ENCODE data around the gene UQCRH.

Gene UQCRH

DNA sequence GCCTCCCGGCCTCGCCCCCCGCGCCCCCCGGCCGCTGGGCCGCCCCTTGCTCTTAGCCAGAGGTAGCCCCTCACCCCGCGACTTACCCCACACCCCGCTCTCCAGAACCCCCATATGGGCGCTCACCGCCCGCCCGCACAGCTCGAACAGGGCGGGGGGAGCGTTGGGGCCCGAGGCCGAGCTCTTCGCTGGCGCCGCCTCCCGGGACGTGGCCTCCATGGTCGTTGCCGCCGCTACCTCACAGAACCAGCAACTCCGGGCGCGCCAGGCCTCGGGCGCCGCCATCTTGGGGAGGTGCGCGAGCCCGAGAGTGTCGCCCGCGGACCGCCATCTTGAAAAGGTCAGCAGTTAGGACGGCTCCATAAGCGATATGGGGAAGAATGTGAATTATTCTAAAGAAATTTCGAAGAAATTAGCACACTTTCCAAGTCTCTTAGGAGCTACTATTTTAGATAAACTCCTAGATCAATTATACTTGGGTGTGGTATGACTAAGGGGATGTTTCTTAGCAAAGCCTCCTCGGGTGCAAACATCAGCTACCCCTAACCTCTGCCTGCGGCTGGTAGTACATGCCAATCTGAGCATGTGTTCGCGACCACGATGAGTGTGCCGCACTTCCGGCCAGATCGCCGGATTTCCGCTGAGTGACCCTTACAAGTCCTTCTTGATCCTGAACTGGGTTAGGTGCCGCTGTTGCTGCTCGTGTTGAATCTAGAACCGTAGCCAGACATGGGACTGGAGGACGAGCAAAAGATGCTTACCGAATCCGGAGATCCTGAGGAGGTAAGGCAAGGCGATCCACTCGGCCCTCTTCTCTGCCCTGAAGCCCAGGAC, at the start of gene UQCRH, which contains the start of gene LRRC41:
Gene UQCRH, plus strand, starts transcription at position 661 of the 834 bp plus-strand sequence. Its CDS starts 69 bp downstream, at position 730.
Gene LRRC41, minus strand, starts transcription at position 579 of the 834 bp plus-strand sequence. Its CDS starts 294 bp downstream, at position 285.
- DNase-seq, result peak; percentile 85

GRCh38 chr1:46254668-46255067, 48.8 kb upstream of the UQCRH start:
- no peak for DNase-seq

GRCh38 chr1:46256523-46256922, 47.0 kb upstream of the UQCRH start:
- DNase-seq, result no peak

GRCh38 chr1:46262508-46262907, 41.0 kb upstream of the UQCRH start:
- DNase-seq, result no peak

- no peak for DNase-seq
Observed at GRCh38 chr1:46263146-46263545, 40.4 kb upstream of the UQCRH start.

DNA sequence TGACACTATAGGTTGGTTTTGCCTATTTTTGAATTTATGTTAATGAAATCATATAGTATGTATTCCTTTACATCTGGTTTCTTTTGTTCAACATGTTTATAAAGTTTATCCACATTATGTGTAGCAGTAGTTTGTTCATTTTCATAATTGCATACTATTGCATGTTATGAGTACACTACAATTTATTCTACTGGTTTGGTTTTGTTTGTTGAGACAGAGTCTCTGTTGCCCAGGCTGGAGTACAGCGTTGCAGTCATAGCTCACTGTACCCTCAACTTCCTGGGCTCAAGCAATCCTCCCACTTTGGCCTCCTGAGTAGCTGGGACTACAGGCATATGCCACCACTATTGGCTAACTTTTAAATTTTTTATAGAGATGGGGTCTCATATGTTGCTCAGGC, 34.9 kb upstream of the UQCRH start:
- DNase-seq, result no peak

DNA sequence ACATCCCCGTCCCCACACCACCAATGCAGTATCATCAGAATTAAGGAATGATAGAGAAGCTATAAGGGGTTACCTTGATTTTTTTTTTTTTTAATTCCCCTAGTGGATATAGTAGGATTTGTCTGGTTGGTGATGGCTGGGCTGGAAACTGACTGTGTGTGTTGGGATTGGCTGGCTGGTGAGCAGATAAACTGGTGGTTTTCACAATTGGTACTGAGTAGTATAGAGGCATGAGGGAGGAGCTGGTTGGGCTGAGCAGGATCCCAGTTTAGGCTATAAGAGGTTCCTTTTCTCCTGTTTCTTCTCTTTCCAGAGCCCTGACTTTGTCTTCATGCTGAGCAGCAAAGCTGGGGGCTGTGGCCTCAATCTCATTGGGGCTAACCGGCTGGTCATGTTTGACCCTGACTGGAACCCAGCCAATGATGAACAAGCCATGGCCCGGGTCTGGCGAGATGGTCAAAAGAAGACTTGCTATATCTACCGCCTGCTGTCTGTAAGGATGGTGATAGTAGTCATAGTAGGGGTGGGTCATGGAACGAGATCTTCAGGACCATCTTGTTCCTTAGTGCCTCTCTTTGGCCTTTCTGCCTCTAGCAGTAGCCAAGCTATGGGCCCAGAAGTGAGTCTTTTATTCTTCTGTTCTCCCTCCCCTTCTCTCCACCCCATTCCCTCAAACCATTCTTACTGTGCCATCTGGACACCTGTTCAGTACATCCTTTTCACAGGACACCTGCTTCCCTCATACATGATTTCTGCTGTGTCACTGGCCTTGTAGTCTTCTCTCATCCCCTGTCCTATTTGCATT, 29.1 kb upstream of the UQCRH start:
- DNase-seq, result no peak

DNA sequence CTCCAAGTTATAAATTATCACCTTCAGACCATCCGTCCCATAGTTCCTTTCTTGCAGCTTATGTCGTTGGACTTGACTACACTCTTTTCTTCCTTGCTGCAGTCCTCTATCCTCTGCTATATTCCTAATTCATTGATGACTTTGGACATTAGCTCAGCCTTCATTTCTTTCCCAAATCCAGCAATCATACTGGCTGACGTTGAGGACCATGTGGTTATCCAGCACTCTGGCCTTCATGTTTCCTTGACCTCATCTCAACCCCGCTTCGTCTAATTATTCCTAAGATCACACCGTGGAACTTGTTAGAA, 28.5 kb upstream of the UQCRH start:
- DNase-seq, result no peak

- DNase-seq, result no peak
Observed at GRCh38 chr1:46277658-46278373, 25.7 kb upstream of the UQCRH start.

DNA sequence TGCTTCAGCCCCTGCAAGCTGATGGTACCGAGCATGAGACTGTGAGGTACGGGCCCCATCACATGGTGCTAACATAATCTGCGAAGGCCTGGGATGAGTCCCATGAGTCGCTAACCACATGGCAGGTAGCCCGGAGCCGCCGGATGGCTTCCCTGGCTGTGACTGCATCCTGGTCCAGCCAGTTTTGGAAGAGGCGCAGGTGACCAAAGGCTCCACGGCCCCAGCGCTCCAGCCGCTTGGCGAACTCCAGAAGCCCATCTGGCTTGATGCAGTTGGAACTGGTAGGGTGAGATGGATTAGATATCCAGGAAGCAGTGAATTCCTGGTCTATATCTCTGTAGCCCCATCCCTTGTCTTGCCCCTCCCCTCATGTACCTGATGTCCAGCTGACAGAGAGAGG, 24.7 kb upstream of the UQCRH start:
- DNase-seq, result no peak

- DNase-seq, result no peak
Observed at GRCh38 chr1:46280092-46280491, 23.4 kb upstream of the UQCRH start.

DNA sequence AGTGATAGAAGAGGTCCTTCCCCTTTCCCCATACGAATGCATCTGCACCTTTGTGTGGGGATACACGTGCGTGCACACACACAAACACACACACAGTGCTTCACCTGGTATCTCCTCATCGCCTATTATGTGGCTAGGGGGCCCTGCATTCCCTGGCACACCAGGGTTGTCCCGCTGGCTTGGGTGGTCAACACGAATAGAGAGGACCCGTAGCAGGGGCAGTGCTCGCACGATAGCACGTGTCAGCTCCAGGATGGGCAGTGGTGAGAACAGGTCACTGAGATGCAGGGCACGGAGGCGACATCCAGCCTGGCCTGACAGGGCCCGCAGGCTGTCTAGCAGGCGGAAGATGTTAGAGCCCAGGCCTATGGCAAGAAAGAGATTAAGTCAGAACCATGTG, 22.5 kb upstream of the UQCRH start:
- DNase-seq, result no peak

DNA sequence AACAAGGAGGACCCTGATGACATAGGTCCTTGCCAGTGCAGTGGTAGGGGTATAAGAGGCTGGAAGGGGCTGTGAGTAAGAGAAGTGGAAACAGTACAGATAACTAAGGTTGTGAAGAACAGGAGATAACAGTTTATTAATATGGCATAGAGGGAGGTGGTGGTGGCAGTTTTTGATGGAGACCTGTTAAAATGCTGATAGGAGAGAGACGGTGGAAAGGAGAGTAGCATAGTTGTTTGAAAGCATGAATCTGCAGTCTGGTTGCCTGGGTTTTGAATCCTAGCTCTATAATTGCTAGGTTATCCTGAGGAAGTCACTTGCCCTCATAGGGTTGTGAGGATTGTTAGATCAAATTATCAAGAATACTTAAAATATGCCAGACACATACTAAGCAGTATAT, 19.4 kb upstream of the UQCRH start:
- DNase-seq, result no peak

DNA sequence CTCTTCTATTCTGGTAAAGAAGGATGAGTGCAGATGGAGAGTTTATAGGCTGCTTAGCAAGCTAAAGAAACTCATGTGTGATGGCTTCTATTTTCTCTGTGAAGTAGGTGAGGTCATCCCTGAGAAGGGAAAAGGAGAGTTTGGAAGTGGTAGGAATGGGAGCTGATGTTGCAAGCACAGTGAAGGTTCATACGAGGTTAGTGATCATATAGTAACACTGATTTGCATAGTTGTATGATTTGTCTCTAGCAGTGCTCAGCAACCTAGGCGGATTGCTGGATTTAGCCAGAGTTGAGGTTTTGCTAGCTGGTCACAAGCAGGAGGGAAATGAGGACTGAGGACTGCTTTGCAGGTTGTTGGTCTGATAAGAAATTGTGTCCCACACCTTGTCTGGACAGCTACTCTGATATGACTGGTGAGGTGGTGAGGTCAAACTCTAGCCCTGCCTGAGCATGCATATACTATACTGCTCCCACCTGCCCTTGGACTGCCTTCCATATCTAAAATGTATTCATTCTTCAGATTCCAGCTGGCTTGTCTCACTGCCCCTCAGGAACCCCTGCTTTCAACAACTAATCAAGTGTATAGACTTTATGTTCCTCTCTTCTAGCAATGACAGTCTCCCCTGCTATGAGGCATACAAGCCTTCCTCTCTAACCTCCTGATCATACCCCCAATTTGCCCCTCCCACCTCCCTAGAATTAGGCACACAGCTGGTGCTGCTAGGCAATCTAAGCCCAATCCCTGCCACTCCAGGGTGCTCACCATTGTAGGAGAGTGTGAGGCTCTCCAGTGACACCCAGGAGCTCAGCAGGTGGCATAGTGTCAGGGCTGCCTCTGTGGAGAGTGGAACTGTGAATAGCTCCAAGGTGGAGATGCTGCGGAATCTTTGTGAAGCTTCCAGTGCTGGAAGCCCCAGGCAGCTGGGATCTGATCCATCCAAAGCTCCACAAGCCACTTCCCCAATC, 18.6 kb upstream of the UQCRH start:
- peak; percentile 30 for DNase-seq

DNA sequence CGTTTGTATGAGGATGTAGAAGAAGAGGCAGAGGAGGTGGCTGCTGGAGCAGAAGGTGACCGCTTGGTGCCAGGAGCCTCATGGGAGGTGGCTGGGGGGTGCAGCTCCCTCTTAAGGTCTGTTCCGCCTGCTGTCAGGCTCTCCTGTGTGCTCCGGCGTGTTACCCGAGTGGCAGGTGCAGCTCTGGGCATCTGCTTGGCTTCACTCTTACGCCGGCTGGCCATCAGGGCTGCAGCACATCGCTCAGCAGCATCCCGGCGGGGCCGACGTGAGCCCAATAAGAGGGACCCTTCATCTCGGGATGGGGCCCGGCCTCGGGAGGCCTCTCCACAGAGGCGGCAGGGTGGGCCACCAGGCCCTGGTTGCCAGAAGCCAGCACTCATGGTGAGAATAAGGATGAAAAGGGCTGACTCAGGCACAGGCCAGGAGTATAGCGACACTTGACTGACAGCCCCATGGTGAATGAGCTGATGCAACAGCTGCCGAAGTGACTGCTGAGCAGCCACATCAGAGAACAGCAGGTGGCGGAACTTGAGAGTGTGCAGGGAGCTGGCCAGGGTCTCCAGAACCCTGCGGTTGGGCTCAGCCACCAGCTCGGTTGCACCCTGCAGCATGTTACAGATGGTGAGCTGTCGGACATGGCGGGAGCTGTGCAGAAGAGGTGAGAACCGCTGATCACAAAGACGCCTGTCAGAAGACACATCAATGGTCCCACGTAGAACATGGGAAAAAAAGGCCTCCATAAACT, 17.6 kb upstream of the UQCRH start:
- peak; percentile 90 for DNase-seq

GRCh38 chr1:46288485-46289133, 14.9 kb upstream of the UQCRH start:
- no peak for DNase-seq

- no peak for DNase-seq
Observed at GRCh38 chr1:46289134-46289494, 14.4 kb upstream of the UQCRH start.

GRCh38 chr1:46289976-46290375, 13.5 kb upstream of the UQCRH start:
- no peak for DNase-seq

DNA sequence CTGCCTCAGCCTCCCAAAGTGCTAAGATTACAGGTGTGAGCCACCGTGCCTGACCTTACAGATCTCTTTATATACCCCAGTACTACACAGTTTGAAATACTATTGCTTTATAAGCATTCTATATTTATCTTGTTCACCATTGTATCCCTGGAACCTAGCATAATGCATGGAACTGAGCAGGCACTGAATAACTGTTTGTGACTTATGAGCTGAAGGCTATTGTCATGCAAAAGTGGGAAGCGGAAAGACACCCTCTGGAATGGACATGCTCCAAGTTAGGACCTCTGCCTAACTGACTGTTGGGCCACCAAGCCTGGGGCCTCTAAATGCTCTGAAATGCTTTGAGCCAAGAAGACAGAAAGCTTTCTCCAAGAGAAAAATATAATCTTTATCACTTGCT, 8.2 kb upstream of the UQCRH start:
- DNase-seq, result no peak

- DNase-seq, result no peak
Observed at GRCh38 chr1:46298387-46298786, 5.1 kb upstream of the UQCRH start.

All from NCI-H510A (cell line).